ENCODE data around the gene KLC4. TPM values are rescaled to one million over a fixed set of nuclear protein-coding genes. Genes with fewer than 3 reads are reported as not detected.
"Not testable (repeated sequence)": the region's sequence is repeated elsewhere in the genome, so short reads cannot be mapped to it uniquely, and the experiment has no call there.

Gene KLC4
- total RNA-seq, 8 experiments from 2014 or later, result 18.7 to 57.3 (median 32.7) TPM

DNA sequence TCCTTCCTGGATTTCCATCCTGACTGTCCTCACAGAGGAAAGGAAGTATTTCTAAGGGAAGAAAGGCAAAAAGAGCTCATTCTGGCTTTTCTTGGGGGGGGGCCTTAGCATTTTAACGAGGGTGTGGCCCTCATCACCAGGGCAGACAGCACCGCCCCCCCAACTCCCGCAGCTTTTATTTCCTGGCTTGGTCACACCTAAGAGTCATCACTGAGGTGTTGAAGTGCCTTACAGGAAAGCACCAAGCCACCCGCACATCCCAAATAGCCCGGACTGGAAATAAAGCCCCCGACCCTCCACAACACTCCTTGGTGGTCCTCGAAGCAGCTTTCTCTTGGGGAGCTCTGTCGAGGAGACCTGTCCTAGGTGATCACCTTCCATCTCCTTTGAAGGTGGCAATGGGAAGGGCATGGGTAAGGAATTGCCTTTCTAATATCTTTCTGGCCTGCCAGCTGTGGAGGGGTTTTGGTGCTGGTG is 17.9 kb downstream of the KLC4 start:
- ATAC-seq (replicated peaks in 6 of 8), result no peak
- WGBS, 10 experiments, result 0 to 7% (median 6%) methylated on average over 1 to 7 of the region's 8 CpGs; no CpG with 5 or more reads in 3 of the 10 experiments
- H3K4me1 ChIP-seq (replicated peaks in 1 of 2), result peaks cover 19 to 25% of the 10 kb centered on the region in 2 donors
- peak overlapping the region; percentile 46 to 87 (median 70) for H3K4me3 ChIP-seq
- in situ Hi-C loops (cut with MboI; ENCODE audit: low pct_unique_long_range_greater_than_20kb in 2 of 9, low sequenced_read_pairs in 9 of 9, unreplicated experiment in 9 of 9), result loop anchor here in 4 of 9 experiments (10.0 kb wide), 3 partner anchors 47 to 67 kb away; no protein-coding TSS in a partner anchor
- H3K27ac ChIP-seq, result no peak overlapping the region

GRCh38 chr6:43077981-43078511 is 18.6 kb downstream of the KLC4 start:
- peak overlapping the region in 4 of 5 donors; percentile 62 to 87 (median 78) for H3K4me3 ChIP-seq
- H3K4me1 ChIP-seq (replicated peaks in 1 of 2), result peaks cover 19 to 25% of the 10 kb centered on the region in 2 donors
- in situ Hi-C loops (cut with MboI; ENCODE audit: low pct_unique_long_range_greater_than_20kb in 2 of 9, low sequenced_read_pairs in 9 of 9, unreplicated experiment in 9 of 9), result loop anchor here in 4 of 9 experiments (10.0 kb wide), 3 partner anchors 47 to 67 kb away; no protein-coding TSS in a partner anchor
- ATAC-seq (replicated peaks in 6 of 8), result peak in 2 of 8 experiments; percentile 5 to 6
- WGBS, 10 experiments, result 50 to 80% (median 78%) methylated on average over 1 to 3 of the region's 6 CpGs; no CpG with 5 or more reads in 7 of the 10 experiments
- H3K27ac ChIP-seq, result no peak overlapping the region

GRCh38 chr6:43078691-43079090 is 19.3 kb downstream of the KLC4 start:
- H3K4me1 ChIP-seq (replicated peaks in 1 of 2), result peaks cover 19 to 25% of the 10 kb centered on the region in 2 donors
- no peak overlapping the region for H3K4me3 ChIP-seq
- ATAC-seq (replicated peaks in 6 of 8), result no peak
- 0 to 100% (median 60%) methylated on average over 1 to 2 of the region's 2 CpGs; no CpG with 5 or more reads in 3 of the 10 experiments for WGBS, 10 experiments
- no peak overlapping the region for H3K27ac ChIP-seq
- in situ Hi-C loops (cut with MboI; ENCODE audit: low pct_unique_long_range_greater_than_20kb in 2 of 9, low sequenced_read_pairs in 9 of 9, unreplicated experiment in 9 of 9), result loop anchor here in 4 of 9 experiments (10.0 kb wide), 3 partner anchors 46 to 66 kb away; no protein-coding TSS in a partner anchor

- in situ Hi-C loops (cut with MboI; ENCODE audit: low pct_unique_long_range_greater_than_20kb in 2 of 9, low sequenced_read_pairs in 9 of 9, unreplicated experiment in 9 of 9), result no loop called here
- H3K4me1 ChIP-seq (replicated peaks in 1 of 2), result peaks cover 10 to 15% of the 10 kb centered on the region in 2 donors
- ATAC-seq (replicated peaks in 6 of 8), result no peak
- no peak overlapping the region for H3K4me3 ChIP-seq
- no peak overlapping the region for H3K27ac ChIP-seq
- 69 to 100% (median 89%) methylated on average over 1 to 4 of the region's 4 CpGs; no CpG with 5 or more reads in 4 of the 10 experiments for WGBS, 10 experiments
These were observed 21.6 kb downstream of the KLC4 start for GRCh38 chr6:43081043-43081442.

GRCh38 chr6:43081922-43082321 is 22.5 kb downstream of the KLC4 start:
- WGBS, 10 experiments, result 0 to 100% (median 91%) methylated on average over 1 to 9 of the region's 9 CpGs; no CpG with 5 or more reads in 2 of the 10 experiments
- peak in 2 of 8 experiments; percentile 28 to 33 for ATAC-seq (replicated peaks in 6 of 8)

DNA sequence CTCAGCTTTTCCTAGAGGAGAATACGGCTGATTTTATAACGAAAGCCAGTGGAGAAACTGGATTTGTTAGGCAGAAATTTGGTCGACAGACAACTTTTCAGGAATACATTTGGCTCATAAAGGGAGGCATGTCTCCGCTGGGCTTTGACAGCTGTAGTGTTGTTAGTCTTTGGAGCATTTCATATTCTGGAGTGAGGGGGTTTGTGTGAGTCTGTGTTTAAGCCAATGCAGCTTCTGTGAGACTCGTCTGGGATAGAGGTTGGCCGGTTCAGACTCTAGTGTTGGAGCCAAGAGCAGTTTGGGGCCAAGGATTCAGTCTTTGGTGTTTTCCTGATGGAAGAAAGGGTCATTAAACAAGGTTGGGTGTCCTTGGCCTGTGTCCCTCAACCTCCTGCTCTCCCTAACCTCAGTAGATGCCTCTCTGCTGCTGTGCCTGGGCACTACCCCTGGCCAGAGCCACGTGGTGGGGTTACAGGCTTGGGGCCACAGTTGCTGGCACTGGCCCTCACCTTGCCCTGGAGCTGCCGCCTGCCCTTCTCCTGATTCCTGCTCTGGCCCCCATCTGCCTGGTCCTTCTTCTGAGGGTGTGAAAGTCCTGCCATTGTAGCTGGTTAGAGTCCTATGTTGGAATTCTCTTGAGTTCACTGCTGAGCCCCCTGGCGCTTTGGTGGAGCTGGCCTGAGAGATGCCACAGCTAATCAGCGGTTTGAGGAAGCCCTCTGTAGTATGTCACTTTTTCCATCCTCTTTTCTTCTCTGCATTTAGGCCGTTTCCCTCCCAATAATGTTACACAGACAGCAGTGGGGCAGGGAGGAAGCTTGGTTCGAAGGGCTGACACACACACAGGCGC is 23.6 kb downstream of the KLC4 start:
- Histone ChIP-seq H3K4me3 (no peak overlapping the region), H3K27ac (no peak overlapping the region), H3K4me1 (replicated peaks in 1 of 2) (peaks cover 2 to 6% of the 10 kb centered on the region in 2 donors)
- in situ Hi-C loops (cut with MboI; ENCODE audit: low pct_unique_long_range_greater_than_20kb in 2 of 9, low sequenced_read_pairs in 9 of 9, unreplicated experiment in 9 of 9), result no loop called here
- WGBS, 10 experiments, result 42 to 87% (median 74%) methylated on average over 3 to 9 of the region's 13 CpGs; no CpG with 5 or more reads in 2 of the 10 experiments
- ATAC-seq (replicated peaks in 6 of 8), result peak in 1 of 8 experiments; percentile 85

More at GRCh38 chr6:43081922-43082321, 22.5 kb downstream of the KLC4 start:
- H3K27ac ChIP-seq; H3K4me3 ChIP-seq; in situ Hi-C loops (cut with MboI; ENCODE audit: low pct_unique_long_range_greater_than_20kb in 2 of 9, low sequenced_read_pairs in 9 of 9, unreplicated experiment in 9 of 9): not testable (repeated sequence)
- H3K4me1 ChIP-seq (replicated peaks in 1 of 2), result peaks cover 10 to 15% of the 10 kb centered on the region in 2 donors

GRCh38 chr6:43086022-43086658 is 26.7 kb downstream of the KLC4 start:
- Histone ChIP-seq H3K4me3 (no peak overlapping the region), H3K4me1 (replicated peaks in 1 of 2) (peaks cover 16 to 20% of the 10 kb centered on the region in 2 donors), H3K27ac (no peak overlapping the region)
- in situ Hi-C loops (cut with MboI; ENCODE audit: low pct_unique_long_range_greater_than_20kb in 2 of 9, low sequenced_read_pairs in 9 of 9, unreplicated experiment in 9 of 9), result no loop called here
- peak in 1 of 8 experiments; percentile 25 for ATAC-seq (replicated peaks in 6 of 8)
- 80 to 100% (median 88%) methylated on average over 2 to 3 of the region's 8 CpGs; no CpG with 5 or more reads in 7 of the 10 experiments for WGBS, 10 experiments

DNA sequence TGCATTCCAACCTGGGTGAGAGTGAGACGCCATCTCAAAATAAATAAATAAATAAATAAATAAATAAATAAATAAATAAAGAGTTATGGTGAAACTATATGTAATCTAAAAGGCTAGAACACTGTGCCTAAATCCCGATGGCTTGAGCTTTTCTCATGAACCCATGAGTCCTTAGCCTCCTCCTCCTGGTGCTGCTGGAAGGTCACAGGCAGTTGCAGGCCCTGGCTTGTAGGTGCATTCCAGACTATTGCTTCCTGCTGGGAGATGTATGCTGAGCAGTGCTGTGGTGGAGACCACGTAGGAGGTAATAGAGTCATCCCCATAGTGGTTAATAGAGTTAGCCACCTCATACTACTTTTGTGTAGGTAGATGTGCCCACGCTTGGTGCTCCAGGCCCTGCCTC is 29.2 kb downstream of the KLC4 start:
- in situ Hi-C loops (cut with MboI; ENCODE audit: low pct_unique_long_range_greater_than_20kb in 2 of 9, low sequenced_read_pairs in 9 of 9, unreplicated experiment in 9 of 9), result no loop called here
- WGBS, 10 experiments, result 67 to 100% (median 86%) methylated on average over 1 to 3 of the region's 4 CpGs; no CpG with 5 or more reads in 4 of the 10 experiments
- Histone ChIP-seq H3K4me3 (no peak overlapping the region), H3K4me1 (replicated peaks in 1 of 2) (peaks cover 25 to 33% of the 10 kb centered on the region in 2 donors), H3K27ac (no peak overlapping the region)
- no peak for ATAC-seq (replicated peaks in 6 of 8)

DNA sequence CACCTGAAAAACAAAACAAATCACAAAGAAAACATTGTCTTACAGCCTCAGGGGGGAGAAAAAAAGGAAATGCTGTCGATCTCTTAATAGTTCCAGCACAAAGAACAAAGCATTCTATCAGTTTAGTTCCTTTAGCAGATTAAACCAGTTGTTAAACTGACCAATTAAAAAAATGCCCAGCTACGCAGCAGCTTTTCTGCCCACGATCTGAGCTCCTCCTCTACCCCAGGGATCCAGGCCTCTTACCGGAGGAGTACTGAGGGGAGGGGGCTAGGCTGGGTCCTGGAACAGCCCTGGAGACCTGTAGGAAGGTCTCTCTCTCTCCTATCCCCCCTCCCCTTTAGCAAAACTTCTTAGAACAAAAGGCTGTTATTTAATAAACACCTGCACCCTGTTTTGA is 30.0 kb downstream of the KLC4 start:
- in situ Hi-C loops (cut with MboI; ENCODE audit: low pct_unique_long_range_greater_than_20kb in 2 of 9, low sequenced_read_pairs in 9 of 9, unreplicated experiment in 9 of 9), result no loop called here
- ATAC-seq (replicated peaks in 6 of 8), result peak in 5 of 8 experiments; percentile 21 to 40 (median 34)
- Histone ChIP-seq H3K27ac (no peak overlapping the region), H3K4me1 (replicated peaks in 1 of 2) (peaks cover 25 to 40% of the 10 kb centered on the region in 2 donors), H3K4me3 (no peak overlapping the region)
- WGBS, 10 experiments, result 15 to 68% (median 47%) methylated on average over 1 to 4 of the region's 4 CpGs; no CpG with 5 or more reads in 3 of the 10 experiments

- peak overlapping the region; percentile 12 to 19 for H3K27ac ChIP-seq
- 16 to 80% (median 57%) methylated on average over 1 to 6 of the region's 8 CpGs; no CpG with 5 or more reads in 1 of the 10 experiments for WGBS, 10 experiments
- ATAC-seq (replicated peaks in 6 of 8), result peak in 7 of 8 experiments; percentile 13 to 42 (median 40)
- in situ Hi-C loops (cut with MboI; ENCODE audit: low pct_unique_long_range_greater_than_20kb in 2 of 9, low sequenced_read_pairs in 9 of 9, unreplicated experiment in 9 of 9), result no loop called here
- H3K4me1 ChIP-seq (replicated peaks in 1 of 2), result peaks cover 25 to 40% of the 10 kb centered on the region in 2 donors
- H3K4me3 ChIP-seq, result no peak overlapping the region
These were observed 30.6 kb downstream of the KLC4 start for GRCh38 chr6:43089874-43090558.

DNA sequence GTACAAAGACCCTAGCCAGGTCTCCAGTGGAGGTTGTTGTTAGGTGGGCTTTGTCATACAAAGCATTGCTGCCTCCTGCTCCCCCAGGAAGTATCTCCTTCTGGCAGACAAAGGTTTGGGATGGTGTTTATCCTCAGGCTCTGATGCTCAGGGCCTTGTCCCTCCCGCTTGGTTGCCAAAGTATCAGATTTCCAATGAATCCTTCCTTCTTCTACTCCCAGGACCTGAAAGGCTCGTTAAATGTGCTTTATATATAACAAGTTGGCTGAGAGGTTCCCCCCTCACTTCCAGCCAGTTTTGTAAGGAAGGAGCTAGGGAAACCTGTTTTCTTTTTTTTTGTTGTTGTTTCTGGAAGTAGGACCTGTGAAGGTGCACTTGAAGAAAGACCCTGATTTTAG is 31.1 kb downstream of the KLC4 start:
- H3K4me3 ChIP-seq, result no peak overlapping the region
- in situ Hi-C loops (cut with MboI; ENCODE audit: low pct_unique_long_range_greater_than_20kb in 2 of 9, low sequenced_read_pairs in 9 of 9, unreplicated experiment in 9 of 9), result no loop called here
- peak overlapping the region in 1 of 2 donors; percentile 12 for H3K27ac ChIP-seq
- H3K4me1 ChIP-seq (replicated peaks in 1 of 2), result peaks cover 25 to 40% of the 10 kb centered on the region in 2 donors
- 17 to 60% (median 50%) methylated on average over 1 to 2 of the region's 2 CpGs; no CpG with 5 or more reads in 5 of the 10 experiments for whole genome bisulfite sequencing, 10 experiments
- peak in 1 of 8 experiments; percentile 2 for ATAC-seq (replicated peaks in 6 of 8)

- Histone ChIP-seq H3K4me1 (replicated peaks in 1 of 2) (peaks cover 29 to 44% of the 10 kb centered on the region in 2 donors), H3K4me3 (no peak overlapping the region), H3K27ac (no peak overlapping the region)
- ATAC-seq (replicated peaks in 6 of 8), result no peak
- in situ Hi-C loops (cut with MboI; ENCODE audit: low pct_unique_long_range_greater_than_20kb in 2 of 9, low sequenced_read_pairs in 9 of 9, unreplicated experiment in 9 of 9), result no loop called here
- WGBS, 10 experiments, result 73 to 100% (median 97%) methylated on average over 1 to 4 of the region's 5 CpGs; no CpG with 5 or more reads in 4 of the 10 experiments
These were observed 31.6 kb downstream of the KLC4 start for GRCh38 chr6:43091020-43091419.
